ENCODE data around the gene FAM3B.

Gene FAM3B

DNA sequence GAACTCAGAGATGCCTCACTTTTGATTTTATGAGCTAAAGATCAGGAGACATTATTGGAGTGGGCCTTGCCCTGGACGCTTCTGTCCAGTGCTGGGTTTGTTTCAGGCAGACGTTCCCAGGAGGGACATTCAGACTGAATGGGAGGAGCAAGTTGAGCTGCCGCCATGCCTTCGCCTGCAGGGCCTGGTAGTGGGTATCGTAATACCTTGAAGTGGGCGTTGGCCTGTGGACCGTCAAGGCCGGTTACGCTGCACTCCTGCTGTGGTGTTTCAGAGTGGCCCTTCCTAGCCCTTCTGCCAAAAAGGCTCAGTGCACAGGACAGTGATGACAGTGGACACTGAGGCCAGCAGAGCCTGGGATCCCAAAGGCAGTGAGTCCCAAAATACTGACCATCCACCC is 1.6 kb downstream of the FAM3B start:
- DNase-seq (ENCODE audit: low read depth): no peak

DNA sequence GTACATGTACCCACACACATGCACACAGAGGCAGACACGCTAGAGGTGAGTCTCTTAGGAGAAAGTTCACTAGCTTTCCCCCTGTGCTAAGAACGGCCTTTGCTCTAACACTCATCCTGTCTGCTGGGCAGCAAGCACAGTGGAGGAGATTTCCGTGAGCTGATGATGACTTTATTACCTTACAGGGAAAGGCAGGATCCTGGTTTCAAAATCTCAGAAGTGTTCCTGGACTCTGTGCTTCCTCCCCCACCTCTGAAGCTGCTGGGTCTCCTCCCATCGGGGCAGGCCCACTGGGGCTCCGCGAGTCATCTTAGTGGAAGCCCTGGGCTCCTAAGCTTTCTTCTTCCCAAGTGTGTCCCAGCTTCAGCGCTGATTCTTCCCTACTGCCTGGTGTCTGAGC is 2.7 kb downstream of the FAM3B start:
- TF ChIP-seq, protein P1, sequence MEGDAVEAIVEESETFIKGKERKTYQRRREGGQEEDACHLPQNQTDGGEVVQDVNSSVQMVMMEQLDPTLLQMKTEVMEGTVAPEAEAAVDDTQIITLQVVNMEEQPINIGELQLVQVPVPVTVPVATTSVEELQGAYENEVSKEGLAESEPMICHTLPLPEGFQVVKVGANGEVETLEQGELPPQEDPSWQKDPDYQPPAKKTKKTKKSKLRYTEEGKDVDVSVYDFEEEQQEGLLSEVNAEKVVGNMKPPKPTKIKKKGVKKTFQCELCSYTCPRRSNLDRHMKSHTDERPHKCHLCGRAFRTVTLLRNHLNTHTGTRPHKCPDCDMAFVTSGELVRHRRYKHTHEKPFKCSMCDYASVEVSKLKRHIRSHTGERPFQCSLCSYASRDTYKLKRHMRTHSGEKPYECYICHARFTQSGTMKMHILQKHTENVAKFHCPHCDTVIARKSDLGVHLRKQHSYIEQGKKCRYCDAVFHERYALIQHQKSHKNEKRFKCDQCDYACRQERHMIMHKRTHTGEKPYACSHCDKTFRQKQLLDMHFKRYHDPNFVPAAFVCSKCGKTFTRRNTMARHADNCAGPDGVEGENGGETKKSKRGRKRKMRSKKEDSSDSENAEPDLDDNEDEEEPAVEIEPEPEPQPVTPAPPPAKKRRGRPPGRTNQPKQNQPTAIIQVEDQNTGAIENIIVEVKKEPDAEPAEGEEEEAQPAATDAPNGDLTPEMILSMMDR (conservative IDR thresholded peaks at IDR 0.05; ENCODE audit: low read length): no peak
- H3K4me3 ChIP-seq (ENCODE audit: low read length): no peak overlapping the region
- no peak for DNase-seq (ENCODE audit: low read depth)

More for the DNA sequence above, 1.6 kb downstream of the FAM3B start:
- no peak overlapping the region for H3K4me3 ChIP-seq (ENCODE audit: low read length)
- TF ChIP-seq, protein P1 (conservative IDR thresholded peaks at IDR 0.05; ENCODE audit: low read length): no peak

DNA sequence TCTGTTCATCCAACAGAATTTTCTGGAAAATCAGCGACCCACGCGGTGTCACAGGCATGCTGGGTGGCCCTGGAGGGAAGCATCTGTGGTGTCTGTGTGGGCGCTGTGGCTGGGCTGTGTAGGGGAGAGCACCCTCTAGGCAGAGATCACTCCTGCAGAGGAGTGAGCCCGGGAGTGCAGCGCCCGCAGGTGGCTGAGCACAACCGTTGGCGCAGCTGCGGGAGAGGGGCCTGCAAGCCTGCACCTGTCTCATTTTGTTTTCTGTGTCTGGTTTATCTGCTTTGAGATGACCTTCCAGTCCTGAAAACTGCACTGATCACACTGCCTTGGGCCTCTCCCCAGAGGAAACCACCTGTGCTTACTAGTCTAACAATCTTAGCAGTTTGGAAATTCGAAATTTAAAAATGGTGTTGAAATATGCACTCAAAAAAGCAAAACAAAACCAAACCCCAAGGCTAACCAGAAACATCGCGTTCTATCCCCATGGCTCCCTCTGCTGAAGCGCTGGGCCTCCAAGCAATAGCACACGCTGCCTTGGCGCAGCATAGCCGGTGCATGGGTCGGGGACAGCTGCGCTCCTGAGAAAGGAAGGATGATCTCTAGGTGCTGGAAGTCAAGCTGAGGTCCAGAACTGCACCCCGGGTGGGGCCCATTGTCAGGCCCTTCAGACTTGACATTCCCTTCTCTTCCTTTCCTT is 4.8 kb downstream of the FAM3B start:
- no peak for DNase-seq (ENCODE audit: low read depth)
- TF ChIP-seq, protein P1 (conservative IDR thresholded peaks at IDR 0.05; ENCODE audit: low read length): no peak
- no peak overlapping the region for H3K4me3 ChIP-seq (ENCODE audit: low read length)

DNA sequence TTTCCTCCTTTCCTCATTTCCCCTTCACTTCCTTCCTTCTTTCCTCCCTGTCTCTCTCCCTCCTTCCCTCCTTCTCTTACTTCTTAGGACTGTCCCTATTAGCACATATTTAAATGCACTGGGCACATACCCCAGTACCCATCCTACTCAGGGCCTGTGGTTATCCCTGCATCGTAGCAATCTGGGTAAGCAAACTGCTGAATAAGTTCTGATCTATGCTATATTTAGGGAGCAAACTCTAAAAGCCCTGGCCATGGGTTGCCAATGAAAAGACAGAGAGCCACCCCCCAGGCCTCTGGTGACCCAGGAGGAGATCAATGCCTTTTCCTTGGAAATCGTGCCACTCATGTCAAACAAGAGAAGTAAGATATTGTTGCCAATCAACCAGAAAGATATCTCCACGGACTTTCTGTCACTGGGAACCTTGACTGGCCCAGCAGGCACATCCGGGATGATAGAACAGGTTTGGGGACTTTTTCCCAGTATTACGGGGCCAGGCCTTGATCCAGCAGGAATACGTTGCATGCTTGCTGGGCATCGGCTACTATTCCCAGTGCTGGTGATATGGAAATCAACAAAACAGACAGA is 5.4 kb downstream of the FAM3B start:
- no peak for DNase-seq (ENCODE audit: low read depth)

DNA sequence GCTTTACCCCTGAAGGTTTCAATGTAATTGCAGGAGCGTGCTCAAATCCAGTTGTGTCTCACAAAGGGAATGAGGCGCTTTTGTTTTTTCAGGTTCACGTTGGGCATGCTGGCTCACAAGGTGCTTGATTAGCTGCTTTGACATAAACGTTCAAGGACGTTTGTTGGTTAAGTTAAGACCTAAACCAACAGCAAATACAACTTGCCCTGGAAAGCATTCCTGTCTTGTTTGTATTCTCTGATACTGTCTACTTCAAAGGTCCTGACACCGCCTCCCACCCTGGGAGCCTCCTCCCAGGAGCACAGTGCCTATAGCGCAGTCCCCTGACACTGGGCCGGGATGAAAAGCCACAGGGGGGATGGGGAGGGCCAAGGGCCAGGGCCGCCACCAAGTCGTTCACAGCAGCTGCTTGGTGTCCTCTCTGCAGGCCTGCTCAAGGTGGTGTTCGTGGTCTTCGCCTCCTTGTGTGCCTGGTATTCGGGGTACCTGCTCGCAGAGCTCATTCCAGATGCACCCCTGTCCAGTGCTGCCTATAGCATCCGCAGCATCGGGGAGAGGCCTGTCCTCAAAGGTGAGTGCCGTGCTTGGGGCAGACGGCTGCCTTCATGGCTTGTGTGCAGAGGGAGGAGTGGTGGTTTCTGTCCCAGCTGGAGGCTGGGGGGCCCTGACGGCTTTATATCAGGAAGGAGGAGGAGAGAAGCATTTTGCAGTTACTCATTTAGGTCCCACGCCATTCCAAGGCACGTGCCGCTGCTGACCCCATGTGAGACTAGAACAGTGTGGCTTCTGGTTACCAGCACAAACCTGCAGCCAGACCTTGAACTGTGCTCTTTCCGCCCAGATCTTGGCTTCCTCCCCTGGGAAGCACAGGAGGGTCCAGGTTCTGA is 6.1 kb downstream of the FAM3B start:
- H3K4me3 ChIP-seq (ENCODE audit: low read length): no peak overlapping the region
- TF ChIP-seq, protein P1 (conservative IDR thresholded peaks at IDR 0.05; ENCODE audit: low read length): no peak
- no peak for DNase-seq (ENCODE audit: low read depth)

More for the DNA sequence above, 5.4 kb downstream of the FAM3B start:
- TF ChIP-seq, protein P1 (conservative IDR thresholded peaks at IDR 0.05; ENCODE audit: low read length): no peak
- no peak overlapping the region for H3K4me3 ChIP-seq (ENCODE audit: low read length)

DNA sequence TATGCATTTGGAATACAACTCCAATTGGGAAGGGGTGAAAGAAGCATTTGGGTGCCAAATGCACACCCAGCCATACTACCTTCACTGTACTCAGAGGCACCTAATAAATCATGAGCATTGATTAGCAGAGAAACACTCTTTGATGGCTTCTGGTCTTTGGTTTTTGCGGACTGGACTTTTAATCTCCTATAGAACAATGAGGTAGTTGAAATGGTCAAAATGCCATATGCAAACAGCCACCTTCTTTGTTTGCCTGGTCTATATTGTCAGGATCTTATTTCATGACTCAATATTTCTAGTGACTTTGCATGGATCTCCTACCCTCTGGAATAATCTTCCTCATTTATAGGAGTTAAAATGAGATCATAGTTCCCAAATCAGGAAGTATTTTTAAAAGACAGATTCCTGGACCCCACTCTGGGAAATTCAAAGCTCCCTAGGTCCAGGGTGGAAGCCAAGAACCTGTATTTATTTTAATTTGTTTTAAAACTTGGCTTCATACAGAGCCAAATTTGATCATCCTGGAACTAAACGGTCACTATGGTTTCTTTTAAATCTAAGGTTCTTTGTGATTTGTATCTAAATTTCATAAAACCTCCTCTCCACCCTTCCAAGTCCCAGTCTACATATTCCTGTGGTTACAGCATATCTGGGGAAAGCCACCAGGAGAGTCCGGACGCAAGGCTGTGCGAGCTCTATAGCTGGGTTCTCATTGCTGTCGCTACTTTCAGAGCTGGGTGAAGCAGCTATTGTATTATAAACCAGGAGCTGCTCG is 8.7 kb downstream of the FAM3B start:
- no peak overlapping the region for H3K4me3 ChIP-seq (ENCODE audit: low read length)
- DNase-seq (ENCODE audit: low read depth): no peak
- TF ChIP-seq, protein P1 (conservative IDR thresholded peaks at IDR 0.05; ENCODE audit: low read length): no peak
